HG03159 (cell line): ENCODE measurements around the gene ZNF519.

Experiments used
- ATAC-seq: cut with Tn5 transposase; IDR thresholded peaks from one replicate; pipeline ENCODE4 v1.9.1; 2021; ENCODE audit warnings: mild to moderate bottlenecking, moderate library complexity; ENCODE audit not compliant: unreplicated experiment

ZNF519 gene

GRCh38 chr18:14100503-14101286, 31.5 kb downstream of the ZNF519 start:
- ATAC-seq = no peak

DNA sequence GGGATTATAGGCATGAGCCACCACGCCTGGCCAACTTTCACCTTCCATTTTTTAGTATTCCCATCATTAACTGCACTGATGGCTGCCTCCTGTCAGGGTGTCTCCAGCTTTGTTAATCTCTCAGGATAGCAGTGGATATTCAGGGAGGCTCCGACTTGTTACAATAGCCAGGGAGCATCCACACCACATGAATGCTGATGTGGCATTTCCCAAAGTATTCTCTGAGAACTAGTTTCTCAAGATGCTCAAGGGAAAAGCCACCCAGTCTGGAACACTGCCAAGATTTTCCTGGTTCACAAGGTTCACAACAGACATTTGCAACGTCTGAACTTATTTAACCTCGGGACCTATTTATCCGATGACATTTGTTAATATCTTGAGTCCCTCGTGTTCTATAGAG, 33.8 kb downstream of the ZNF519 start:
- no peak for ATAC-seq

GRCh38 chr18:14097761-14098160, 34.5 kb downstream of the ZNF519 start:
- no peak for ATAC-seq

DNA sequence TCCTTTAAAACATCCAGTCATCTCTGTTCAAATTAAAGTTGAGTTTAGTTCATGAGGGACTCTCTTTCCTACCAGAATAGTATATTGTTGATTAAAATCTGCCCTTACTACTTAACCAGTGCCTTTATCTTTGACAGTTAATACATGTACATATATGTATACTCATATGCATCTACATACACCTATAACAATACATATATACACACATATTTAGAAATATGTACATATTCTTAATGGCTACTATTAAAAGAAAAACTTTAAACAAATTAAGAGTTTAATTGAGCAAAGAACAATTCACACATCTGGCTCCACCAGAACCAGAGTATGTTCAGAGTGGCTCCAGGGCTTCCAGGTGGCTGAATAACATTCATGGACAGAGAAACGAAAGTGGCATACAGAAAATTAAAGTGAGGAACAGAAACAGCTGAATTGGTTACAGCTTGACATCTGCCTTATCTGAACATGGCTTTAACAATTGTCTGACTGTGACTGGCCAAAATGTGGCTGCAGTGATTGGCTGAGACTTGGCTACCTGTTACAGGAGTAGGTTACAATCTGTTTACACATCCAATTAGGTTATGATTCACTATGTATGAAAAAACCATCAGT, 38.8 kb downstream of the ZNF519 start:
- no peak for ATAC-seq

DNA sequence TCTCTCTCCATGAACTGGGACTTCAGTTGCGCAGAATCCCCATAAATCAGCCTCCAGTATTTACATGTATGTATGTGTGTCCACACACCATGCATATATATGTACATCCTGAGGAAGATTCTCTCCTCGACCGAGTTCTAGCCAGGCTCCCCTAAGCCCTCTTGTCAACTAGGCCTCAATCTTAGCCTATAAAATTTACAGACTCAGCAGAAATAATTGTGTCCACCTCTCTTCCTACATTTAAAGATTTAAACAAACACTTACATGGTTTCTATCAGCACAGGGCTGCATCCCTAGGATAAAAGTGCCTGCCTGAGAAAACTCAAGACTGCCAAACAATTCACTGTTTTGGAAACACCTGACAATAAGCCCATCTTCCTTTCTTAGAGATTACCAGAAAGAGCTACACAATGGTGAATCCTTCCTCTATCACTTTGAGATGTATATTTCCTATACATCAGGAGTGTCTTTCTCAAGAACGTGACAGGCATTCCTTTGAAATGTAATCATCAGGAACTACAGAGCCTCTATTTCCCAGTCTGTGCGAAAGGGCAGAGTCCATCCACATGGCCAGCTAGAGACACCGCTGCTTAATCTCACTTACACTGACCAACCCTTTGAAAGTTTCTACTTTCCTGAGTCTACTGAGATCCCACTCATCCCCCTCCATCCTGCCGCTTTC, 39.5 kb downstream of the ZNF519 start:
- no peak for ATAC-seq

- no peak for ATAC-seq
Measured at GRCh38 chr18:14089781-14090180, 42.5 kb downstream of the ZNF519 start.

- ATAC-seq = no peak
Measured at GRCh38 chr18:14089191-14089590, 43.0 kb downstream of the ZNF519 start.

DNA sequence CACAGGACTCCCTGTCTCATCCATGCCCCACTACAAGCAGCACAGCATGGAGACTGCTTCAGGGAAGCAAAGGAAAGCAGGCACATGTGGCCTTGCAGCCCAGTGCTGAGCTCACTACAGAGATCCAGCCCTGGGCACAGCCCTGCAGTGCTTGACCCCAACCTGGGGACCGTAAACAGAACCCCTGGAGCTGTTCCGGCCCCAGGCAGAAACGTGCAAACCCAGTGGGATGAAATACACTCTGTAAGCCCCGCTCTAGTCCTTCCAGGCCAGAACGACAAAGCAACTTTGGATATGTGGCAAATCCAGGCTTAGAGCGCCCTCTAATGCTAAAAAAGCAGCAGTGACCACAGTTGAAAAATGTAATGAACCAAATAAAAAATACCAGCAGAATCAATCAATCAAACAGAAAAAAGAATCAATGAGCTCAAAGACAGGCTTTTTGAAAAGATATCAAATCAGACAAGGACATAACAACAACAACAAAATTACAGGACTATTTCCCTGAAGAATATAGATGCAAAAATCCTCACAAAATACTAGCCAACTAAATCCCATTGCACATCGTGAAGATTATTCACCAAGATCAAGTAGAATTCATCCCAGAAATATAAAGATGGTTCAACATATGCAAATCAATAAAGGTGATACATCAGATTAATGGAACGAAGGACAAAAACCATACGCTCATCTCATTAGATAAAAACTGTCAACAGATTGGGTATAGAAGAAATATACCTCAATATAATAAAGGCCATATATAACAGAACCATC, 45.6 kb downstream of the ZNF519 start:
- peak; percentile 56 for ATAC-seq

DNA sequence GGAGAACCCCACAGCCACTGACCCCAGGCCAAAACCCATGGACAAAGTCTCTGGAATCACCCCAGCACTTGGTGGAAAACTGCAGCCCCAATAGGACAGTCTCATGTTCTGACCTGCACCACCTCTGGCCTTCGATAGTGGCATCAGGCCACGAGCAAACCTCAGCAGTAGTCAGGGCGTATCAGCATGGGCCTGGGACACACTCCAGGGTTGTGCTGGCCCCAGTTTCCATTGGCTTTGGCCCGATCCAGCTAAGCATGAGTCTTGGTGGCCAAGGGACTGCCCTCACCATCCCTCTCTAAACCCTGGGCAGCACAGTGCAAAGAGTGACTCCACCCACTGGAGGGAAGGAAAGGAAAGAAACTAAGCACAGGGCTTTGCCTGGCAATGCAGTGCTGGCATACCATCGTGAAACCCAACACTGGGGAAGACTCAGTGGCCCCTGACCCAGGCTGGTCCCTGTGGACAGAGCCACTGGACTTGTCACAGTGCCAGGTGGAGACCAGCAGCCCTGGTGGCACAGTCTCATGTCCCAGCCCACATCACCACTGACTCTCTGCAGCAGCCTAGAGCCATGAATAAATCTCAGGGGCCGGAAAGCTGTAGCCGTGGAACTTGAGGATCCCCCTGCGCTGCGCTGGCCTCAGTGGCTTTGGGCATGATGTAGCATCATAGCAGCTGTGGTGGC, 46.3 kb downstream of the ZNF519 start:
- no peak for ATAC-seq

- ATAC-seq = no peak
Measured at GRCh38 chr18:14075196-14075595, 57.0 kb downstream of the ZNF519 start.

GRCh38 chr18:14074187-14074586, 58.0 kb downstream of the ZNF519 start:
- ATAC-seq = peak; percentile 72

- no peak for ATAC-seq
Measured at GRCh38 chr18:14053661-14054060, 78.6 kb downstream of the ZNF519 start.
